Liver (tissue), 9 donors: ENCODE measurements around the gene RBM27. TPM values are rescaled to one million over a fixed set of nuclear protein-coding genes. Genes with fewer than 3 reads are reported as not detected.

Experiments
- DNase-seq: peaks from one replicate; pipeline ENCODE4 v3.0.0-alpha.2; 2017; ENCODE audit warnings: low spot score
- H3K27ac ChIP-seq, 2 donors: one replicate each; pipeline ENCODE4 v1.7.0; 2013; ENCODE audit warnings: inconsistent platforms in 2 of 2, low read length in 2 of 2, control low read depth in 1 of 2, low read depth in 1 of 2, mild to moderate bottlenecking in 1 of 2
- H3K27me3 ChIP-seq, 4 donors: one replicate each; pipeline versions ENCODE4 v1.6.1 to v1.7.0; 2013; ENCODE audit warnings: low read length in 3 of 4, inconsistent platforms in 1 of 4, mild to moderate bottlenecking in 1 of 4, moderate library complexity in 1 of 4; ENCODE audit not compliant: control insufficient read depth in 4 of 4, insufficient read depth in 4 of 4
- H3K36me3 ChIP-seq, 4 donors: one replicate each; pipeline versions ENCODE4 v1.6.1 to v1.7.0; 2013; ENCODE audit warnings: low read length in 3 of 4, mild to moderate bottlenecking in 3 of 4, low read depth in 1 of 4, moderate library complexity in 1 of 4; ENCODE audit not compliant: control insufficient read depth in 4 of 4, insufficient read depth in 3 of 4
- H3K4me1 ChIP-seq, 4 donors: one replicate each; pipeline versions ENCODE4 v1.6.1 to v1.7.0; 2013; ENCODE audit warnings: low read length in 3 of 4, mild to moderate bottlenecking in 3 of 4, moderate library complexity in 1 of 4; ENCODE audit not compliant: control insufficient read depth in 4 of 4, insufficient read depth in 4 of 4
- H3K4me3 ChIP-seq, 3 donors: one replicate each; pipeline versions ENCODE4 v1.6.1 to v1.7.0; 2013; ENCODE audit warnings: low read length in 3 of 3, control low read depth in 1 of 3, low read depth in 1 of 3, mild to moderate bottlenecking in 1 of 3
- H3K9ac ChIP-seq, 2 donors: one replicate each; pipeline ENCODE4 v1.7.0; 2013; ENCODE audit warnings: low read length in 2 of 2, mild to moderate bottlenecking in 2 of 2, moderate library complexity in 2 of 2, control low read depth in 1 of 2, low read depth in 1 of 2
- H3K9me3 ChIP-seq, 4 donors: one replicate each; pipeline versions ENCODE4 v1.6.1 to v1.7.0; 2013; ENCODE audit warnings: low read length in 3 of 4; ENCODE audit not compliant: control insufficient read depth in 4 of 4
- EGR1 ChIP-seq, 2 donors: IDR thresholded peaks; 2 replicates each; pipeline ENCODE4 v1.6.1; 2016 to 2018; ENCODE audit warnings: antibody characterized with exemption in 2 of 2, low read depth in 2 of 2
- FOXA1 ChIP-seq: IDR thresholded peaks from 2 replicates; pipeline ENCODE4 v1.6.1; 2016; ENCODE audit warnings: antibody characterized with exemption
- FOXA2 ChIP-seq: IDR thresholded peaks from 2 replicates; pipeline ENCODE4 v1.6.1; 2016; ENCODE audit warnings: antibody characterized with exemption
- GABPA ChIP-seq, 2 donors: IDR thresholded peaks in 1 of 2; conservative IDR thresholded peaks in 1 of 2; 2 replicates each; pipeline ENCODE4 v1.6.1; 2016; ENCODE audit warnings: antibody characterized with exemption in 2 of 2, mild to moderate bottlenecking in 1 of 2, moderate library complexity in 1 of 2
- HNF4G ChIP-seq: IDR thresholded peaks from 2 replicates; pipeline ENCODE4 v1.6.1; 2016; ENCODE audit warnings: antibody characterized with exemption
- JUND ChIP-seq, 2 donors: IDR thresholded peaks; 2 replicates each; pipeline ENCODE4 v1.6.1; 2016; ENCODE audit warnings: antibody characterized with exemption in 2 of 2
- NR2F2 ChIP-seq: IDR thresholded peaks from 2 replicates; pipeline ENCODE4 v1.6.1; 2016; ENCODE audit warnings: antibody characterized with exemption
- RAD21 ChIP-seq, 2 donors: IDR thresholded peaks; 2 replicates each; pipeline ENCODE4 v1.6.1; 2016; ENCODE audit warnings: antibody characterized with exemption in 2 of 2, mild to moderate bottlenecking in 2 of 2
- SP1 ChIP-seq: IDR thresholded peaks from 2 replicates; pipeline ENCODE4 v1.6.1; 2018; ENCODE audit warnings: antibody characterized with exemption, mild to moderate bottlenecking
- TAF1 ChIP-seq: conservative IDR thresholded peaks from 2 replicates; pipeline ENCODE4 v1.6.1; 2016; ENCODE audit warnings: antibody characterized with exemption, mild to moderate bottlenecking
- YY1 ChIP-seq: IDR thresholded peaks from 2 replicates; pipeline ENCODE4 v1.6.1; 2016; ENCODE audit warnings: antibody characterized with exemption, mild to moderate bottlenecking
- WGBS: extraction: QIAGEN DNeasy Blood & Tissue Kit; methylation state at CpG from one replicate; pipeline ENCODE4 v1.1.7; 2013; 5-methylcytosine and 5-hydroxymethylcytosine counted together
- polyA plus RNA-seq, 2 donors: library from polyadenylated mRNA; stranded (reverse) in 1 of 2; unstranded in 1 of 2; fragments of 200-250 nt in 1 of 2; fragments of >200 nt in 1 of 2; fragmentation: Nextera tagmentation in 1 of 2; extraction: Ambion mirVana in 1 of 2; gene quantifications; one replicate each; pipeline versions ENCODE4 v1.2.1 to v1.2.3, GENCODE V29; 2013 to 2015
- total RNA-seq, 2 donors: library from RNA; depleted of rRNA; stranded (reverse); fragments of >200 nt; gene quantifications; one replicate each; pipeline ENCODE4 v1.2.3, GENCODE V29; 2014
- TF ChIP-seq, protein P1 (sequence below): IDR thresholded peaks from 2 replicates; pipeline ENCODE4 v1.6.1; 2016; ENCODE audit warnings: antibody characterized with exemption, mild to moderate bottlenecking
- TF ChIP-seq, protein P2 (sequence below): IDR thresholded peaks from 2 replicates; pipeline ENCODE4 v1.6.1; 2016; ENCODE audit warnings: antibody characterized with exemption
- donor health status: healthy.
- donor health status: healthy.
- donor health status: healthy.
- donor health status: healthy.
- donor health status: healthy.

The RBM27 gene
- total and polyA plus RNA-seq, 4 donors = 2.7 to 16.7 (median 9.7) TPM

DNA sequence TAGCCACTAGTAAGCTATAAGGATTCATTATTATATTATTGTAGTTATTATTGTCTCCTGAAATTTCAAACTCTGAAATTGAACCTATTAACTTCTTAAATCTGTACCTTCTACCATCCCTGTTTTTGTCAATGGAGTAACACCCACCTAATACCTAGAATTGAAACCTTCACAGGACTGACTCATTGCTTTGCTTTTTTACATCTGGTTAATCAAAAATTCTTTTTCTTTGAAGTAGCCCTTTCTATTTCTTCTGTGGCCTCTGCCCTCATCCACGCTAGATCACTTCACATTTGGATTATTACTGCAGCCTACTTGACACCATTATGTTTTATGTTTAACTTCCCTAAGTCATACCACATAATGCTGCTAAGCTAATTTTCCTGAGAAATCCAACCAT lies 35.6 kb downstream of the RBM27 start:
- Histone ChIP-seq H3K27me3 (no peaks in the 10 kb centered on the region), H3K9me3 (no peaks in the 10 kb centered on the region), H3K36me3 (peaks cover 6 to 17% (median 11%) of the 10 kb centered on the region in 4 donors), H3K9ac (no peak overlapping the region), H3K4me3 (no peak overlapping the region), H3K4me1 (no peaks in the 10 kb centered on the region), H3K27ac (no peak overlapping the region)
- DNase-seq = no peak
- TF ChIP-seq, protein P1, sequence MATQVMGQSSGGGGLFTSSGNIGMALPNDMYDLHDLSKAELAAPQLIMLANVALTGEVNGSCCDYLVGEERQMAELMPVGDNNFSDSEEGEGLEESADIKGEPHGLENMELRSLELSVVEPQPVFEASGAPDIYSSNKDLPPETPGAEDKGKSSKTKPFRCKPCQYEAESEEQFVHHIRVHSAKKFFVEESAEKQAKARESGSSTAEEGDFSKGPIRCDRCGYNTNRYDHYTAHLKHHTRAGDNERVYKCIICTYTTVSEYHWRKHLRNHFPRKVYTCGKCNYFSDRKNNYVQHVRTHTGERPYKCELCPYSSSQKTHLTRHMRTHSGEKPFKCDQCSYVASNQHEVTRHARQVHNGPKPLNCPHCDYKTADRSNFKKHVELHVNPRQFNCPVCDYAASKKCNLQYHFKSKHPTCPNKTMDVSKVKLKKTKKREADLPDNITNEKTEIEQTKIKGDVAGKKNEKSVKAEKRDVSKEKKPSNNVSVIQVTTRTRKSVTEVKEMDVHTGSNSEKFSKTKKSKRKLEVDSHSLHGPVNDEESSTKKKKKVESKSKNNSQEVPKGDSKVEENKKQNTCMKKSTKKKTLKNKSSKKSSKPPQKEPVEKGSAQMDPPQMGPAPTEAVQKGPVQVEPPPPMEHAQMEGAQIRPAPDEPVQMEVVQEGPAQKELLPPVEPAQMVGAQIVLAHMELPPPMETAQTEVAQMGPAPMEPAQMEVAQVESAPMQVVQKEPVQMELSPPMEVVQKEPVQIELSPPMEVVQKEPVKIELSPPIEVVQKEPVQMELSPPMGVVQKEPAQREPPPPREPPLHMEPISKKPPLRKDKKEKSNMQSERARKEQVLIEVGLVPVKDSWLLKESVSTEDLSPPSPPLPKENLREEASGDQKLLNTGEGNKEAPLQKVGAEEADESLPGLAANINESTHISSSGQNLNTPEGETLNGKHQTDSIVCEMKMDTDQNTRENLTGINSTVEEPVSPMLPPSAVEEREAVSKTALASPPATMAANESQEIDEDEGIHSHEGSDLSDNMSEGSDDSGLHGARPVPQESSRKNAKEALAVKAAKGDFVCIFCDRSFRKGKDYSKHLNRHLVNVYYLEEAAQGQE = no peak
- no peak for TF ChIP-seq SP1
- TF ChIP-seq YY1 = no peak
- no peak for TF ChIP-seq FOXA2
- 40% methylated on average over 1 of the region's 1 CpG for WGBS

DNA sequence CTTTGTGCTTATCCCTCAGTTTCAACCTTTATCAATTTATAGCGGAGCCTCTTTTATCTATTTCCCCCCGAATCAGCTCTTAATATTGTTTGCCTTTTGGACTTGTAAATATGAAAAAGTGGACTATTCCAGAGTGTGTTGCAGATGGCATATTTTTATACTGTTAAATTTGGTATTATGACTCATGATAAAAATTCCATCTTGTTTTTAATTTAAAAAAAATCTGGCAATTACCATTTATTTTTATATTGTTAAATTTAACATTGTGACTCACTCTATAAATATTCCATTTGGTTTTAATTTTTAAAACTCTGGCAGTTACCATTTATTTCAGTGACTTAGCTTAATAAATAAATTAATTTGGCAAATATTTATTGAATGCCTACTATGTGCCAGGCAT lies 37.5 kb downstream of the RBM27 start:
- peaks cover 5 to 24% (median 12%) of the 10 kb centered on the region in 4 donors for H3K36me3 ChIP-seq

DNA sequence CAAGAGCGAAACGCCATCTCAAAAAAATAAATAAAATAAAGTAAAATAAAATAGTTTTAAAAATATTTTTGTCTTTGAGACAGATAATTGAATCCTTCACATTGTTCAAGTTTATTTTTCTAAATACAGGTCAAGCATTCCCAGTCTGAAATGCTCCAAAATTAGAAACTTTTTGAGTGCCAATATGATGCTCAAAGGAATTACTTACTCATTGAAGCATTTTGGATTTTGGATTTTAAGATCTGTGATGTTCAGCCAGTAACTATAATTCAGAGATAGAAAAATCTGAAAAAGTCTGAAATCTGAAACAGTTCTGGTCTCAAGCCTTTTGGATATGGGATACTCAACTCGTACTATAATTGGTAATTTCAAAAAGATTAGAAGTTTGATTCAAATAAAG lies 39.8 kb downstream of the RBM27 start:
- no peak for DNase-seq
- no peak overlapping the region for H3K4me3 ChIP-seq
- 98% methylated on average over 3 of the region's 3 CpGs for WGBS
- no peaks in the 10 kb centered on the region for H3K27me3 ChIP-seq
- H3K27ac ChIP-seq = no peak overlapping the region
- H3K9ac ChIP-seq = no peak overlapping the region
- H3K36me3 ChIP-seq = peaks cover 2 to 12% (median 4%) of the 10 kb centered on the region in 4 donors
- TF ChIP-seq HNF4G (no peak), RAD21 (IDR thresholded peaks at IDR 0.05) (no peak), YY1 (no peak)
- TF ChIP-seq, protein P1 = no peak
- H3K4me1 ChIP-seq = no peaks in the 10 kb centered on the region
- no peaks in the 10 kb centered on the region for H3K9me3 ChIP-seq

More for the DNA sequence above, 37.5 kb downstream of the RBM27 start:
- H3K9ac ChIP-seq = no peak overlapping the region
- no peak overlapping the region for H3K4me3 ChIP-seq
- no peaks in the 10 kb centered on the region for H3K9me3 ChIP-seq
- H3K4me1 ChIP-seq = no peaks in the 10 kb centered on the region
- no peak overlapping the region for H3K27ac ChIP-seq
- WGBS = 85% methylated on average over 2 of the region's 2 CpGs
- DNase-seq = no peak
- no peak for TF ChIP-seq JUND (IDR thresholded peaks at IDR 0.05)
- TF ChIP-seq TAF1 = no peak
- TF ChIP-seq, protein P2, sequence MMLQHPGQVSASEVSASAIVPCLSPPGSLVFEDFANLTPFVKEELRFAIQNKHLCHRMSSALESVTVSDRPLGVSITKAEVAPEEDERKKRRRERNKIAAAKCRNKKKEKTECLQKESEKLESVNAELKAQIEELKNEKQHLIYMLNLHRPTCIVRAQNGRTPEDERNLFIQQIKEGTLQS = no peak
- no peak for TF ChIP-seq NR2F2
- TF ChIP-seq FOXA1 = no peak
- TF ChIP-seq SP1 = no peak
- no peak for TF ChIP-seq RAD21 (IDR thresholded peaks at IDR 0.05)
- no peak for TF ChIP-seq GABPA (IDR thresholded peaks at IDR 0.05 in 1 of 2, conservative IDR thresholded peaks at IDR 0.05 in 1 of 2)
- TF ChIP-seq EGR1 (IDR thresholded peaks at IDR 0.05; ENCODE audit: low read depth in 2 of 2) = no peak
- no peaks in the 10 kb centered on the region for H3K27me3 ChIP-seq
